ENCODE data around the gene EME2. TPM values are rescaled to one million over a fixed set of nuclear protein-coding genes. Genes with fewer than 3 reads are reported as not detected.

The EME2 gene
- total RNA-seq, 1 experiment from 2014 or later = 63.6 TPM

DNA sequence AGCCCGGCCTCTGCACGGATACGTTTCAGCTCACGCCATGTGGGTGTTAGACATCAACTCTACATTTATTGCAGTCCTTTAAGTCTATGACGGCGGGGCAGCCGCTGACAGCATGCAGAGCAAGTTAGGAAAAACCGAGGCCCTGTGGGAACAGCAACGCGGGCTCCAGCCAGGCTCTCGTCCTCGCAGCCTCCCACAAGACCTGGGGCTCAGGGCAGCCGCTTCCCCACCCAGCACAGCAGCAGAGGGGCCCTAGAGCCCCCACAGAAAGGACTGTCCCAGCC lies 4.0 kb downstream of the EME2 start:
- H3T11ph ChIP-seq (ENCODE audit: low read length) = no peak overlapping the region
- H2BK15ac ChIP-seq (ENCODE audit: low read depth, low read length) = no peak overlapping the region
- H2BK12ac ChIP-seq (ENCODE audit: insufficient read length, low read depth, low read length) = no peak overlapping the region
- Mint-ChIP-seq H3K27me3 (ENCODE audit: low read depth) (no peaks in the 10 kb centered on the region; the same call in 1 of the 2 replicates), H3K27ac (peak overlapping the region in 1 of 3 experiments; percentile 76; a peak in 1 of 7 replicates), H3K4me3 (no peak overlapping the region), H3K4me1 (peaks cover 5 to 18% of the 10 kb centered on the region in 2 experiments), H3K9me3 (no peaks in the 10 kb centered on the region), H3K36me3 (ENCODE audit: insufficient read depth in 1 of 3, low read depth in 3 of 3) (peaks cover 8 to 48% (median 13%) of the 10 kb centered on the region in 3 experiments; a peak in 5 of 7 replicates)
- H3K23me2 ChIP-seq (ENCODE audit: insufficient read length, low read depth, low read length, poor library complexity, severe bottlenecking) = peaks cover 6% of the 10 kb centered on the region
- no peaks in the 10 kb centered on the region for H3K27me3 ChIP-seq (ENCODE audit: insufficient read depth, low read length)
- no peaks in the 10 kb centered on the region; the same call in 1 of the 2 replicates for H3K79me2 ChIP-seq (ENCODE audit: insufficient read depth, low read length)
- no CpG with 5 or more reads among the region's 13 CpGs for WGBS (ENCODE audit: extremely low coverage, insufficient read length, low lambda C conversion rate)
- H3K79me1 ChIP-seq (ENCODE audit: insufficient read depth, low read depth, low read length, poor library complexity, severe bottlenecking) = peaks cover 5% of the 10 kb centered on the region
- no peaks in the 10 kb centered on the region for H4K20me1 ChIP-seq (ENCODE audit: control insufficient read depth, insufficient read depth, insufficient read length)
- no peak for TF ChIP-seq CTCF (conservative IDR thresholded peaks at IDR 0.05)
- H3K9me3 ChIP-seq (ENCODE audit: control insufficient read depth, low read depth, low read length) = no peaks in the 10 kb centered on the region
- no peak overlapping the region for H3K56ac ChIP-seq (ENCODE audit: insufficient read length, low read depth, low read length)
- H3K27ac ChIP-seq (ENCODE audit: insufficient read length, low read depth, low read length) = no peak overlapping the region
- no peak overlapping the region for H2AFZ ChIP-seq (ENCODE audit: low read length)
- H2AK5ac ChIP-seq (ENCODE audit: insufficient read length, low read length) = no peak overlapping the region
- H3K18ac ChIP-seq (ENCODE audit: insufficient read length, low read depth, low read length) = no peak overlapping the region
- H3K4me1 ChIP-seq (ENCODE audit: insufficient read depth, low read length) = no peaks in the 10 kb centered on the region
- H3K9ac ChIP-seq (ENCODE audit: extremely low read depth, insufficient read length, low read length) = no peak overlapping the region
- H4K8ac ChIP-seq (replicated peaks; ENCODE audit: insufficient read length, low read depth, low read length) = no peak overlapping the region
- H3K14ac ChIP-seq (ENCODE audit: insufficient read depth, low read length) = no peak overlapping the region
- H2BK20ac ChIP-seq (ENCODE audit: low read depth, low read length, poor library complexity, severe bottlenecking) = no peak overlapping the region
- H2BK5ac ChIP-seq (ENCODE audit: insufficient read length, low read length) = no peak overlapping the region
- H4K5ac ChIP-seq (ENCODE audit: insufficient read length, low read depth, low read length) = no peak overlapping the region
- H4K91ac ChIP-seq (ENCODE audit: insufficient read length, low read depth, low read length) = no peak overlapping the region
- no peak for DNase-seq
- H3K23ac ChIP-seq (ENCODE audit: insufficient read length, low read depth, low read length) = no peak overlapping the region
- no peak overlapping the region for H3K4ac ChIP-seq (ENCODE audit: low read depth, low read length)
- H3K4me2 ChIP-seq (ENCODE audit: insufficient read depth, insufficient read length, low read length) = no peak overlapping the region
- no peak overlapping the region for H2BK120ac ChIP-seq (ENCODE audit: low read depth, low read length, poor library complexity, severe bottlenecking)

All from H9 (cell line).